Measurements from ENCODE around the gene PRSS23.

PRSS23 gene

GRCh38 chr11:86790195-86790725 is 10.1 kb upstream of the PRSS23 start:
- no peaks in the 10 kb centered on the region for H4K20me1 ChIP-seq (ENCODE audit: low read depth, low read length)
- no peaks in the 10 kb centered on the region for H3K9me2 ChIP-seq (replicated peaks; ENCODE audit: insufficient read depth, low read length)
- no peaks in the 10 kb centered on the region for H3F3A ChIP-seq (ENCODE audit: insufficient read depth)
- H3K9ac ChIP-seq (ENCODE audit: low read length), result no peak overlapping the region
- no peak overlapping the region for H3K4me2 ChIP-seq (ENCODE audit: low read depth, low read length, poor library complexity, severe bottlenecking)
- H3K27me3 ChIP-seq (ENCODE audit: low read length), result no peaks in the 10 kb centered on the region
- no peaks in the 10 kb centered on the region for H3K36me3 ChIP-seq (ENCODE audit: low read length)
- no peak overlapping the region for H3K27ac ChIP-seq (ENCODE audit: low read depth, low read length)
- no peak for TF ChIP-seq CTCF (IDR thresholded peaks at IDR 0.05; ENCODE audit: insufficient read depth, low read length, poor library complexity, severe bottlenecking)
- TF ChIP-seq EZH2phosphoT487 (conservative IDR thresholded peaks at IDR 0.05; ENCODE audit: low read length), result no peak
- no peak overlapping the region for H2AFZ ChIP-seq (ENCODE audit: low read depth, low read length, severe bottlenecking)
- no peaks in the 10 kb centered on the region for H3K79me2 ChIP-seq (ENCODE audit: insufficient read depth, low read length)
- H3K4me3 ChIP-seq (ENCODE audit: insufficient read depth, low read length, poor library complexity, severe bottlenecking), result no peak overlapping the region
- no peaks in the 10 kb centered on the region for H3K9me3 ChIP-seq (ENCODE audit: insufficient read depth, low read length)

- H3K36me3 ChIP-seq (ENCODE audit: low read length), result no peaks in the 10 kb centered on the region
- H3K4me2 ChIP-seq (ENCODE audit: low read depth, low read length, poor library complexity, severe bottlenecking), result no peak overlapping the region
- no peaks in the 10 kb centered on the region for H4K20me1 ChIP-seq (ENCODE audit: low read depth, low read length)
- no peak overlapping the region for H3K4me3 ChIP-seq (ENCODE audit: insufficient read depth, low read length, poor library complexity, severe bottlenecking)
- H3K27me3 ChIP-seq (ENCODE audit: low read length), result no peaks in the 10 kb centered on the region
- H3K9ac ChIP-seq (ENCODE audit: low read length), result no peak overlapping the region
- H2AFZ ChIP-seq (ENCODE audit: low read depth, low read length, severe bottlenecking), result no peak overlapping the region
- H3K9me3 ChIP-seq (ENCODE audit: insufficient read depth, low read length), result no peaks in the 10 kb centered on the region
- no peaks in the 10 kb centered on the region for H3K79me2 ChIP-seq (ENCODE audit: insufficient read depth, low read length)
- TF ChIP-seq EZH2phosphoT487 (conservative IDR thresholded peaks at IDR 0.05; ENCODE audit: low read length) (no peak), CTCF (IDR thresholded peaks at IDR 0.05; ENCODE audit: insufficient read depth, low read length, poor library complexity, severe bottlenecking) (no peak)
- no peak overlapping the region for H3K27ac ChIP-seq (ENCODE audit: low read depth, low read length)
- H3F3A ChIP-seq (ENCODE audit: insufficient read depth), result no peaks in the 10 kb centered on the region
- H3K9me2 ChIP-seq (replicated peaks; ENCODE audit: insufficient read depth, low read length), result no peaks in the 10 kb centered on the region
These were observed 9.2 kb upstream of the PRSS23 start for GRCh38 chr11:86790867-86791849.

- no peaks in the 10 kb centered on the region for H4K20me1 ChIP-seq (ENCODE audit: low read depth, low read length)
- H2AFZ ChIP-seq (ENCODE audit: low read depth, low read length, severe bottlenecking), result no peak overlapping the region
- TF ChIP-seq CTCF (IDR thresholded peaks at IDR 0.05; ENCODE audit: insufficient read depth, low read length, poor library complexity, severe bottlenecking) (no peak), EZH2phosphoT487 (conservative IDR thresholded peaks at IDR 0.05; ENCODE audit: low read length) (no peak)
- H3K79me2 ChIP-seq (ENCODE audit: insufficient read depth, low read length), result no peaks in the 10 kb centered on the region
- H3F3A ChIP-seq (ENCODE audit: insufficient read depth), result no peaks in the 10 kb centered on the region
- H3K27me3 ChIP-seq (ENCODE audit: low read length), result no peaks in the 10 kb centered on the region
- no peak overlapping the region for H3K4me2 ChIP-seq (ENCODE audit: low read depth, low read length, poor library complexity, severe bottlenecking)
- H3K36me3 ChIP-seq (ENCODE audit: low read length), result no peaks in the 10 kb centered on the region
- H3K4me3 ChIP-seq (ENCODE audit: insufficient read depth, low read length, poor library complexity, severe bottlenecking), result no peak overlapping the region
- no peaks in the 10 kb centered on the region for H3K9me2 ChIP-seq (replicated peaks; ENCODE audit: insufficient read depth, low read length)
- H3K9ac ChIP-seq (ENCODE audit: low read length), result no peak overlapping the region
- no peak overlapping the region for H3K27ac ChIP-seq (ENCODE audit: low read depth, low read length)
- no peaks in the 10 kb centered on the region for H3K9me3 ChIP-seq (ENCODE audit: insufficient read depth, low read length)
These were observed 8.2 kb upstream of the PRSS23 start for GRCh38 chr11:86792150-86792549.

Data from SU-DHL-6 (cell line).